Measurements from ENCODE around the gene MBTPS2. TPM values are rescaled to one million over a fixed set of nuclear protein-coding genes. Genes with fewer than 3 reads are reported as not detected.

MBTPS2 gene
- 9.3 and 11.5 TPM in 2 replicates for total RNA-seq

DNA sequence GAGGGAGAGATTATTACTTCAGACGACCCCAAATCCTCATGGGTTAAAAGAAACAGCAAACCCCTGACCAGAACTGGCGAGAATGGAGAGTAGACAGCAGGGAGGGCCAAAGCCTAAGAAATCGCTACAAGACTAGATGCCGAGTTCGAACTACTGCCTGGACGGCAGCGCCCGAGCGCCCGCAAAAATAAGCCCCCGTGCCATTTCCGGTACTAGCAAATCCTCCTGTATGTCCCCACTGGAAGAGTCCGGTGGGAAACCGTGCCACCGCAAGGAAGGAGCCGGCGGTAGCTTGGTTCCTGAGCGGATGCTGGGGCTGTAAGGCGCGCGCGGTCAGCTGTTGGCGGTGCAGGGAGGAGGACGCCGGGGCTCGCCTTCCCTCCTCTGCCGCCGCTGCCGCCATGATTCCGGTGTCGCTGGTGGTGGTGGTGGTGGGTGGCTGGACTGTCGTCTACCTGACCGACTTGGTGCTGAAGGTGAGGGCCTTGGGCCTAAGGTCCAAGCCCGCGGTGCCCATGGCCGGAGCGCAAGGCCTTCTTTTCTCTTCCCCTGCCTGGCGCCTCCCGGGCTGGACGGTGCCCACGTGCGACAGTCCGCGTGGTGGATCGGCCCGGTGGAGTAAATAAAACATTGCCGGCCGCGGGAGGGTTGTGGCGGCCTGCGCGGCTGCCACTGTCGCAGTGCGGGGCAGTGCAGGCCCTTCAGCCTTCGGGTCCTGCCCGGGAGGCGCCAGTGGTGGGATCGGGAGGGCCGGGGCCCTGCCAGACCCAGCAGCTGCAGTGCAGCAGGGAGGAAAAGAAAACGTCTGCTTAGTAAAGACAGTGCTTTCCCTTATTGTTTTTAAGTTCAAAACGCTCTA lies at the start of gene MBTPS2:
TSS of gene MBTPS2 (plus strand) at position 284 of the 859 bp plus-strand sequence. CDS start at position 402, 118 bp downstream.

DNA sequence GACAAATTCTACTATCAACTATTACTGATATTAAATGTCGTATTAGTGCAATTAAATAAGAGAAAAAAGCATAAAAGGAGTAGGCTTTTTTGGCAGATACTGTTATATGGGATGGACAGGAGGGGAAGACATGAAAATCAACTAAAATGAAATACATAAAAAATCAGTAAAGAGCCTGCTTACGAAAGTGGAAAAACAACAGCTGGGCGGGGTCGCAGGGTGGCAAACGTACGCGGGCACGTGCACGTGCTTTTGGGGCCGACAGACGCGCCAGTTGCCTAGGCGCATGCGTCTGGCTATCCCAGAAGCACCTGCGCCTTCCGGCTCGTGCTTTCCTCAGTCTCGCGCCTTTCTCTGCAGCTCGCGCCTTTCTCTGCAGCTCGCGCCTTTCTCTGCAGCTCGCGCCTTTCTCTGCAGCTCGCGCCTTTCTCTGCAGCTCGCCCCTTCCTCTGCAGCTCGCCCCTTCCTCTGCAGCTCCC lies 16.6 kb downstream of the MBTPS2 start, which contains the start of gene YY2:
TSS of gene YY2 (plus strand) at position 51 of the 479 bp plus-strand sequence. CDS start 498 bp downstream, outside the sequence.

Other genes with a start within 250 kb of the MBTPS2 start
- gene KLHL34, start 181.3 kb upstream of the MBTPS2 start, total RNA-seq = under 0.01 TPM in 2 replicates
- not detected in 2 replicates for gene SMPX, start 81.5 kb upstream of the MBTPS2 start, total RNA-seq
- 1.2 and 1.4 TPM in 2 replicates for gene YY2, start 16.4 kb downstream of the MBTPS2 start, total RNA-seq
- gene SMS, start 101.1 kb downstream of the MBTPS2 start, total RNA-seq = 199 and 408 TPM in 2 replicates
- under 0.01 TPM in 2 replicates for gene PHEX, start 192.7 kb downstream of the MBTPS2 start, total RNA-seq

All from regular cardiac myocyte (primary cell).